Fibroblast of lung (primary cell): ENCODE measurements around the gene DARS2. TPM values are rescaled to one million over a fixed set of nuclear protein-coding genes. Genes with fewer than 3 reads are reported as not detected.
"Not testable (repeated sequence)": the region's sequence is repeated elsewhere in the genome, so short reads cannot be mapped to it uniquely, and the experiment has no call there.

Source experiments
- DNase-seq, 2 donors: peaks; one replicate each; pipeline versions ENCODE4 v3.0.0 to v3.0.0-alpha.2; 2010; ENCODE audit warnings: low read depth in 2 of 2
- H2AFZ ChIP-seq: 2 replicates; pipeline ENCODE4 v1.5.1; 2012; ENCODE audit warnings: low read length, control low read depth, inconsistent platforms
- H3K27ac ChIP-seq: 2 replicates; pipeline ENCODE4 v1.5.1; 2011; ENCODE audit warnings: low read length, control low read depth; ENCODE audit not compliant: insufficient read depth
- H3K27me3 ChIP-seq: 2 replicates; pipeline ENCODE4 v1.5.1; 2011; ENCODE audit warnings: mild to moderate bottlenecking, low read length; ENCODE audit not compliant: control insufficient read depth, insufficient read depth
- H3K36me3 ChIP-seq: 2 replicates; pipeline ENCODE4 v1.5.1; 2011; ENCODE audit warnings: low read length; ENCODE audit not compliant: control insufficient read depth, insufficient read depth
- H3K4me1 ChIP-seq: 2 replicates; pipeline ENCODE4 v1.5.1; 2011; ENCODE audit warnings: low read length; ENCODE audit not compliant: control insufficient read depth, insufficient read depth; ENCODE audit errors: extremely low read depth
- H3K4me2 ChIP-seq: 2 replicates; pipeline ENCODE4 v1.5.1; 2011; ENCODE audit warnings: low read length, control low read depth; ENCODE audit not compliant: insufficient read depth; ENCODE audit errors: extremely low read depth
- H3K4me3 ChIP-seq, 4 experiments: fragments of 200-600 bp in 1 of 4; sonication (generic) in 1 of 4; replicated peaks in 1 of 4; 2 replicates each; pipeline ENCODE4 v1.5.1; 2011 to 2016; ENCODE audit warnings: low read length in 4 of 4, low read depth in 3 of 4, mild to moderate bottlenecking in 3 of 4, control low read depth in 2 of 4, inconsistent platforms in 1 of 4, mixed read lengths in 1 of 4; ENCODE audit not compliant: insufficient read depth in 1 of 4; ENCODE audit errors: control extremely low read depth in 1 of 4
- H3K79me2 ChIP-seq: 2 replicates; pipeline ENCODE4 v1.5.1; 2012; ENCODE audit warnings: mild to moderate bottlenecking, low read length, inconsistent platforms; ENCODE audit not compliant: control insufficient read depth, insufficient read depth
- H3K9ac ChIP-seq: 2 replicates; pipeline ENCODE4 v1.5.1; 2011; ENCODE audit warnings: mild to moderate bottlenecking, low read length, control low read depth; ENCODE audit not compliant: insufficient read depth
- H3K9me3 ChIP-seq: 2 replicates; pipeline ENCODE4 v1.5.1; 2012; ENCODE audit warnings: low read depth, low read length; ENCODE audit not compliant: control insufficient read depth, insufficient read depth
- H4K20me1 ChIP-seq: 2 replicates; pipeline ENCODE4 v1.5.1; 2011; ENCODE audit warnings: low read length; ENCODE audit not compliant: control insufficient read depth, insufficient read depth; ENCODE audit errors: extremely low read depth
- CTCF ChIP-seq, 2 donors: IDR thresholded peaks in 1 of 2; conservative IDR thresholded peaks in 1 of 2; 1 replicate in 1 of 2; 2 replicates in 1 of 2; pipeline ENCODE4 v1.5.1; 2011 to 2012; ENCODE audit warnings: low read length in 2 of 2, control low read depth in 1 of 2, inconsistent platforms in 1 of 2, low read depth in 1 of 2, mild to moderate bottlenecking in 1 of 2
- EZH2 ChIP-seq: IDR thresholded peaks from 2 replicates; pipeline ENCODE4 v1.5.1; 2012; ENCODE audit warnings: low read length, control low read depth, mild to moderate bottlenecking; ENCODE audit errors: missing control alignments
- polyA plus RNA-seq, 2 donors: library from polyadenylated mRNA; depleted of rRNA in 1 of 2; stranded (reverse) in 1 of 2; unstranded in 1 of 2; fragments of >200 nt; gene quantifications; 2 replicates each; pipeline ENCODE4 v1.2.1, GENCODE V29; 2011 to 2012; ENCODE audit warnings: missing spikeins in 1 of 2
- total RNA-seq: library from RNA; depleted of rRNA; stranded (reverse); fragments of >200 nt; gene quantifications from 2 replicates; pipeline ENCODE4 v1.2.1, GENCODE V29; 2014

The DARS2 gene
- total and polyA plus RNA-seq, 2 donors (not counting 1 experiment from before 2014, with no cell fraction given) = 17.8 to 19.5 TPM

GRCh38 chr1:173861731-173862145 lies 37.3 kb downstream of the DARS2 start:
- Histone ChIP-seq H3K27ac (no peak overlapping the region), H4K20me1 (peaks cover 5% of the 10 kb centered on the region), H3K9me3 (no peaks in the 10 kb centered on the region), H3K9ac (no peak overlapping the region), H3K79me2 (peaks cover 26% of the 10 kb centered on the region), H3K36me3 (peaks cover 18% of the 10 kb centered on the region), H3K4me2 (no peak overlapping the region), H3K4me3 (no peak overlapping the region), H2AFZ (no peak overlapping the region), H3K4me1 (peaks cover 3% of the 10 kb centered on the region), H3K27me3 (no peaks in the 10 kb centered on the region)
- TF ChIP-seq CTCF (conservative IDR thresholded peaks at IDR 0.05 in 1 of 2, IDR thresholded peaks at IDR 0.05 in 1 of 2; ENCODE audit: low read depth in 1 of 2, low read length in 2 of 2) (no peak), EZH2 (no peak)
- DNase-seq = no peak

GRCh38 chr1:173862146-173862768 lies 37.8 kb downstream of the DARS2 start:
- not testable (repeated sequence) for H4K20me1 ChIP-seq, H3K4me3 ChIP-seq, H3K4me1 ChIP-seq, H3K27ac ChIP-seq, H3K27me3 ChIP-seq, H3K9ac ChIP-seq, H2AFZ ChIP-seq, H3K4me2 ChIP-seq, H3K9me3 ChIP-seq
- Histone ChIP-seq H3K79me2 (peaks cover 31% of the 10 kb centered on the region), H3K36me3 (peaks cover 19% of the 10 kb centered on the region)
- peak in 1 of 2 donors; percentile 43 for DNase-seq

GRCh38 chr1:173862769-173863223 lies 38.3 kb downstream of the DARS2 start:
- no peak overlapping the region for H3K4me3 ChIP-seq
- peaks cover 36% of the 10 kb centered on the region for H3K79me2 ChIP-seq
- peaks cover 3% of the 10 kb centered on the region for H3K4me1 ChIP-seq
- H3K9ac ChIP-seq = no peak overlapping the region
- H3K4me2 ChIP-seq = no peak overlapping the region
- no peak overlapping the region for H3K27ac ChIP-seq
- DNase-seq = no peak
- TF ChIP-seq EZH2 (no peak), CTCF (conservative IDR thresholded peaks at IDR 0.05 in 1 of 2, IDR thresholded peaks at IDR 0.05 in 1 of 2; ENCODE audit: low read depth in 1 of 2, low read length in 2 of 2) (no peak)
- no peak overlapping the region for H2AFZ ChIP-seq
- no peaks in the 10 kb centered on the region for H3K9me3 ChIP-seq
- H3K36me3 ChIP-seq = peaks cover 21% of the 10 kb centered on the region
- no peaks in the 10 kb centered on the region for H3K27me3 ChIP-seq
- H4K20me1 ChIP-seq = peaks cover 5% of the 10 kb centered on the region
